HCT116 (cell line): Measurements from ENCODE around the gene DYRK2. TPM values are rescaled to one million over a fixed set of nuclear protein-coding genes. Genes with fewer than 3 reads are reported as not detected.

Experiments used
- ATAC-seq: fragments of 200-7000 bp; cut with Tn5 transposase; 2 replicates; pipeline ENCODE4 v1.9.1; 2020; ENCODE audit warnings: mild to moderate bottlenecking, moderate library complexity
- BruUV-seq: library from RNA; stranded (reverse); fragments of 400-500 nt; replicated peaks from 2 replicates; lab custom pipeline; 2021; lab: Mats Ljungman, UMichigan
- CTCF ChIA-PET: fragments of 300-600 bp; sonication (Branson Sonifier 250); formaldehyde crosslinking; loops from one replicate; lab custom pipeline; 2021; ENCODE audit warnings: antibody characterized with exemption; lab: Charles Lee
- POLR2A ChIA-PET: fragments of 300-600, 350-600 bp; sonication (Branson Sonifier 250); formaldehyde crosslinking; loops from one replicate; lab custom pipeline; 2021; ENCODE audit warnings: antibody characterized with exemption; lab: Charles Lee
- RAD21 ChIA-PET, 2 experiments: fragments of 300-600 bp; sonication (Branson Sonifier 250); formaldehyde crosslinking; loops; one replicate each; lab custom pipeline; 2023; ENCODE audit warnings: low total read pairs in 2 of 2; ENCODE audit not compliant: uncharacterized antibody in 2 of 2, unreplicated experiment in 2 of 2, low non-redundant PET in 1 of 2; lab: Charles Lee
- DNase-seq: peaks from one replicate; pipeline ENCODE4 v3.0.0-alpha.2; 2010; ENCODE audit warnings: low read depth, low spot score
- H2AFZ ChIP-seq: fragments of 200-600 bp; shearing (Covaris generic), sonication (generic); 2 replicates; pipeline ENCODE4 v1.6.1; 2017; ENCODE audit warnings: low read depth, mixed run types, mixed read lengths, antibody characterized with exemption, low read length; ENCODE audit not compliant: poor library complexity, severe bottlenecking
- H3K27ac ChIP-seq: 2 replicates; pipeline ENCODE4 v1.5.1; 2012; ENCODE audit warnings: low read depth, low read length
- H3K27me3 ChIP-seq: fragments of 200-600 bp; sonication (generic); 2 replicates; pipeline ENCODE4 v1.6.1; 2016; ENCODE audit warnings: mixed run types, low read length, mixed read lengths; ENCODE audit not compliant: insufficient read depth
- H3K36me3 ChIP-seq, 2 experiments: fragments of 200-500 bp in 1 of 2; fragments of 200-600 bp in 1 of 2; sonication (Bioruptor generic) in 1 of 2; sonication (generic) in 1 of 2; 2 replicates each; pipeline versions ENCODE4 v1.5.1 to v1.6.1; 2014 to 2016; ENCODE audit warnings: low read length in 2 of 2, inconsistent platforms in 1 of 2, mixed read lengths in 1 of 2, mixed run types in 1 of 2; ENCODE audit not compliant: insufficient read depth in 2 of 2, control insufficient read depth in 1 of 2
- H3K4me1 ChIP-seq, 2 experiments: fragments of 200-600 bp in 1 of 2; sonication (generic) in 1 of 2; 2 replicates each; pipeline versions ENCODE4 v1.5.1 to v1.6.1; 2012 to 2017; ENCODE audit warnings: low read length in 2 of 2, inconsistent platforms in 1 of 2, mild to moderate bottlenecking in 1 of 2, mixed read lengths in 1 of 2, mixed run types in 1 of 2, moderate library complexity in 1 of 2; ENCODE audit not compliant: insufficient read depth in 2 of 2, control insufficient read depth in 1 of 2
- H3K4me2 ChIP-seq: fragments of 200-600 bp; sonication (generic); 2 replicates; pipeline ENCODE4 v1.6.1; 2017; ENCODE audit warnings: mixed run types, low read length, mixed read lengths
- H3K4me3 ChIP-seq, 2 experiments: fragments of 200-600 bp in 1 of 2; sonication (generic) in 1 of 2; replicated peaks in 1 of 2; 2 replicates each; pipeline ENCODE4 v1.5.1; 2011 to 2016; ENCODE audit warnings: low read length in 2 of 2, control low read depth in 1 of 2, low read depth in 1 of 2, mild to moderate bottlenecking in 1 of 2, mixed read lengths in 1 of 2, mixed run types in 1 of 2
- H3K79me2 ChIP-seq: fragments of 200-600 bp; sonication (generic); 2 replicates; pipeline ENCODE4 v1.6.1; 2017; ENCODE audit warnings: mild to moderate bottlenecking, mixed run types, low read length, moderate library complexity, mixed read lengths; ENCODE audit not compliant: insufficient read depth
- H3K9ac ChIP-seq: fragments of 200-600 bp; sonication (generic); 2 replicates; pipeline ENCODE4 v1.6.1; 2016; ENCODE audit warnings: low read length, mixed read lengths
- H3K9me2 ChIP-seq: fragments of 200-600 bp; sonication (generic), shearing (Covaris generic); 2 replicates; pipeline ENCODE4 v1.6.1; 2017; ENCODE audit warnings: mixed run types, mild to moderate bottlenecking, moderate library complexity; ENCODE audit not compliant: insufficient read depth
- H3K9me3 ChIP-seq, 2 experiments: fragments of 200-500 bp in 1 of 2; fragments of 200-600 bp in 1 of 2; sonication (Bioruptor generic) in 1 of 2; sonication (generic) in 1 of 2; 2 replicates each; pipeline ENCODE4 v1.6.1; 2014 to 2017; ENCODE audit warnings: low read length in 2 of 2, mixed read lengths in 2 of 2, inconsistent platforms in 1 of 2, low read depth in 1 of 2, mild to moderate bottlenecking in 1 of 2, mixed run types in 1 of 2, moderate library complexity in 1 of 2; ENCODE audit not compliant: control insufficient read depth in 1 of 2, insufficient read depth in 1 of 2
- H4K20me1 ChIP-seq: fragments of 200-600 bp; sonication (generic), shearing (Covaris generic); 2 replicates; pipeline ENCODE4 v1.6.1; 2017; ENCODE audit warnings: mixed run types, mild to moderate bottlenecking, moderate library complexity; ENCODE audit not compliant: insufficient read depth
- CBX3 ChIP-seq: IDR thresholded peaks from 2 replicates; pipeline ENCODE4 v1.6.1; 2012; ENCODE audit warnings: low read depth
- CEBPB ChIP-seq: IDR thresholded peaks from 2 replicates; pipeline ENCODE4 v1.6.1; 2012; ENCODE audit warnings: low read depth
- EGR1 ChIP-seq: IDR thresholded peaks from 2 replicates; pipeline ENCODE4 v1.6.1; 2012; ENCODE audit warnings: low read depth
- EZH2 ChIP-seq: fragments of 200-600 bp; sonication (generic); IDR thresholded peaks from 2 replicates; pipeline ENCODE4 v1.6.1; 2017; ENCODE audit warnings: antibody characterized with exemption, mixed run types
- FOSL1 ChIP-seq: IDR thresholded peaks from 2 replicates; pipeline ENCODE4 v1.6.1; 2012; ENCODE audit warnings: low read depth
- POLR2A ChIP-seq: IDR thresholded peaks from 2 replicates; pipeline ENCODE4 v1.7.0; 2011; ENCODE audit warnings: borderline replicate concordance; ENCODE audit not compliant: insufficient read depth, insufficient read length; ENCODE audit errors: extremely low read depth
- POLR2AphosphoS5 ChIP-seq: IDR thresholded peaks from 2 replicates; pipeline ENCODE4 v1.6.1; 2011; ENCODE audit warnings: mild to moderate bottlenecking, low read depth, low read length, moderate library complexity
- RAD21 ChIP-seq: IDR thresholded peaks from 2 replicates; pipeline ENCODE4 v1.6.1; 2012; ENCODE audit warnings: low read depth, mild to moderate bottlenecking
- SIN3A ChIP-seq: IDR thresholded peaks from 2 replicates; pipeline ENCODE4 v1.6.1; 2012; ENCODE audit warnings: low read depth
- SP1 ChIP-seq: IDR thresholded peaks from 2 replicates; pipeline ENCODE4 v1.6.1; 2012; ENCODE audit warnings: low read depth
- SRF ChIP-seq: IDR thresholded peaks from 2 replicates; pipeline ENCODE4 v1.6.1; 2012; ENCODE audit warnings: low read depth
- TCF7L2 ChIP-seq: IDR thresholded peaks from 2 replicates; pipeline ENCODE4 v1.7.0; 2011; ENCODE audit warnings: borderline replicate concordance, inconsistent platforms; ENCODE audit not compliant: insufficient read depth, insufficient read length; ENCODE audit errors: extremely low read depth
- ZFX ChIP-seq: fragments of 450-650 bp; IDR thresholded peaks from 2 replicates; pipeline ENCODE4 v1.6.1; 2017
- ZNF274 ChIP-seq: fragments of 200-500 bp; sonication (Bioruptor generic); IDR thresholded peaks from 2 replicates; pipeline ENCODE4 v1.6.1; 2014; ENCODE audit warnings: mild to moderate bottlenecking, low read depth, low read length, inconsistent platforms
- intact Hi-C: fragments of 100-400 bp; cut with micrococcal nuclease; formaldehyde crosslinking; loops from 2 replicates; pipeline ENCODE4 v1.10.0; 2022
- total RNA-seq: library from RNA; stranded (reverse); gene quantifications from one replicate; pipeline ENCODE4 v1.2.1, GENCODE V29; 2021; ENCODE audit not compliant: unreplicated experiment
- TF ChIP-seq, protein P1 (sequence below), 3 experiments: fragments of 200-600 bp in 1 of 3; sonication (generic) in 1 of 3; IDR thresholded peaks in 2 of 3; conservative IDR thresholded peaks in 1 of 3; 2 replicates each; pipeline ENCODE4 v1.5.1; 2012 to 2017; ENCODE audit warnings: low read depth in 2 of 3, low read length in 2 of 3, antibody characterized with exemption in 1 of 3, borderline replicate concordance in 1 of 3, control low read depth in 1 of 3, mild to moderate bottlenecking in 1 of 3, mixed read lengths in 1 of 3, mixed run types in 1 of 3, moderate library complexity in 1 of 3; ENCODE audit not compliant: insufficient read depth in 1 of 3
- TF ChIP-seq, protein P2 (sequence below): IDR thresholded peaks from 2 replicates; pipeline ENCODE4 v1.6.1; 2012; ENCODE audit warnings: low read depth
- TF ChIP-seq, protein P3 (sequence below): IDR thresholded peaks from 2 replicates; pipeline ENCODE4 v1.6.1; 2012
- TF ChIP-seq, protein P4 (sequence below): IDR thresholded peaks from 2 replicates; pipeline ENCODE4 v1.6.1; 2012
- TF ChIP-seq, protein P5 (sequence below): IDR thresholded peaks from 2 replicates; pipeline ENCODE4 v1.6.1; 2011; ENCODE audit warnings: mild to moderate bottlenecking, low read length, moderate library complexity; ENCODE audit not compliant: insufficient replicate concordance; ENCODE audit errors: extremely low read depth

The DYRK2 gene
- total RNA-seq, 1 experiment from 2014 or later: 28.7 TPM

DNA sequence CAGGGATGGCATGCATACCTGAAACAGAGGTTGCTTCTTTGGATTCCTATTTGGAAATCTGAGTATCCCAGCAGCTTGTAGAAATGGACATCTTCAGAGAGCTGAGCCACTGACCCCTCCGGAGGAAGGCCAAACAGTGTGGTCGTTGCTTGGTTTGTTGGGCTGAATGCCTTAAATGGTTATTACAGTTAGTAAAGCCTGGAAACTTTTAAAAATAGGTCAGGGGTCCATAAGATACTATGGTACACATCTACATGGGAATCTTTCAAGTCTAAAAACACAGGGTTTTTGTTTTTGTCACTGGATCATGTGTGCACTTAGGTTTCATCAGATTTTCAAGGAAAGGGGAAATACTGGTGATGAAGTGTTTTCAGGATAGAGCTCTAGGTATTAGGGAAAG, 7.7 kb downstream of the DYRK2 start:
- no peak overlapping the region for H2AFZ ChIP-seq
- ChIA-PET CTCF (no interaction called here), POLR2A (no interaction called here), RAD21 (no interaction called here)
- H3K79me2 ChIP-seq: peaks cover 97% of the 10 kb centered on the region
- H3K4me3 ChIP-seq: no peak overlapping the region
- H3K4me2 ChIP-seq: no peak overlapping the region
- no peak overlapping the region for H3K9ac ChIP-seq
- no peak overlapping the region for H3K27ac ChIP-seq
- ATAC-seq (no peak), DNase-seq (no peak)
- intact Hi-C loops: no loop called here
- H3K27me3 ChIP-seq: no peaks in the 10 kb centered on the region
- H3K36me3 ChIP-seq: peaks cover 10 to 21% of the 10 kb centered on the region in 2 experiments; a peak in 2 of 4 replicates
- TF ChIP-seq POLR2AphosphoS5: no peak
- no peak for TF ChIP-seq SRF
- TF ChIP-seq ZNF274: no peak
- no peak for TF ChIP-seq FOSL1
- TF ChIP-seq EGR1: no peak
- TF ChIP-seq CBX3: no peak
- no peak for TF ChIP-seq TCF7L2
- TF ChIP-seq, protein P1, sequence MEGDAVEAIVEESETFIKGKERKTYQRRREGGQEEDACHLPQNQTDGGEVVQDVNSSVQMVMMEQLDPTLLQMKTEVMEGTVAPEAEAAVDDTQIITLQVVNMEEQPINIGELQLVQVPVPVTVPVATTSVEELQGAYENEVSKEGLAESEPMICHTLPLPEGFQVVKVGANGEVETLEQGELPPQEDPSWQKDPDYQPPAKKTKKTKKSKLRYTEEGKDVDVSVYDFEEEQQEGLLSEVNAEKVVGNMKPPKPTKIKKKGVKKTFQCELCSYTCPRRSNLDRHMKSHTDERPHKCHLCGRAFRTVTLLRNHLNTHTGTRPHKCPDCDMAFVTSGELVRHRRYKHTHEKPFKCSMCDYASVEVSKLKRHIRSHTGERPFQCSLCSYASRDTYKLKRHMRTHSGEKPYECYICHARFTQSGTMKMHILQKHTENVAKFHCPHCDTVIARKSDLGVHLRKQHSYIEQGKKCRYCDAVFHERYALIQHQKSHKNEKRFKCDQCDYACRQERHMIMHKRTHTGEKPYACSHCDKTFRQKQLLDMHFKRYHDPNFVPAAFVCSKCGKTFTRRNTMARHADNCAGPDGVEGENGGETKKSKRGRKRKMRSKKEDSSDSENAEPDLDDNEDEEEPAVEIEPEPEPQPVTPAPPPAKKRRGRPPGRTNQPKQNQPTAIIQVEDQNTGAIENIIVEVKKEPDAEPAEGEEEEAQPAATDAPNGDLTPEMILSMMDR (IDR thresholded peaks at IDR 0.05 in 2 of 3, conservative IDR thresholded peaks at IDR 0.05 in 1 of 3; ENCODE audit: borderline replicate concordance in 1 of 3, insufficient read depth in 1 of 3, low read depth in 2 of 3, low read length in 2 of 3): no peak
- TF ChIP-seq, protein P2, sequence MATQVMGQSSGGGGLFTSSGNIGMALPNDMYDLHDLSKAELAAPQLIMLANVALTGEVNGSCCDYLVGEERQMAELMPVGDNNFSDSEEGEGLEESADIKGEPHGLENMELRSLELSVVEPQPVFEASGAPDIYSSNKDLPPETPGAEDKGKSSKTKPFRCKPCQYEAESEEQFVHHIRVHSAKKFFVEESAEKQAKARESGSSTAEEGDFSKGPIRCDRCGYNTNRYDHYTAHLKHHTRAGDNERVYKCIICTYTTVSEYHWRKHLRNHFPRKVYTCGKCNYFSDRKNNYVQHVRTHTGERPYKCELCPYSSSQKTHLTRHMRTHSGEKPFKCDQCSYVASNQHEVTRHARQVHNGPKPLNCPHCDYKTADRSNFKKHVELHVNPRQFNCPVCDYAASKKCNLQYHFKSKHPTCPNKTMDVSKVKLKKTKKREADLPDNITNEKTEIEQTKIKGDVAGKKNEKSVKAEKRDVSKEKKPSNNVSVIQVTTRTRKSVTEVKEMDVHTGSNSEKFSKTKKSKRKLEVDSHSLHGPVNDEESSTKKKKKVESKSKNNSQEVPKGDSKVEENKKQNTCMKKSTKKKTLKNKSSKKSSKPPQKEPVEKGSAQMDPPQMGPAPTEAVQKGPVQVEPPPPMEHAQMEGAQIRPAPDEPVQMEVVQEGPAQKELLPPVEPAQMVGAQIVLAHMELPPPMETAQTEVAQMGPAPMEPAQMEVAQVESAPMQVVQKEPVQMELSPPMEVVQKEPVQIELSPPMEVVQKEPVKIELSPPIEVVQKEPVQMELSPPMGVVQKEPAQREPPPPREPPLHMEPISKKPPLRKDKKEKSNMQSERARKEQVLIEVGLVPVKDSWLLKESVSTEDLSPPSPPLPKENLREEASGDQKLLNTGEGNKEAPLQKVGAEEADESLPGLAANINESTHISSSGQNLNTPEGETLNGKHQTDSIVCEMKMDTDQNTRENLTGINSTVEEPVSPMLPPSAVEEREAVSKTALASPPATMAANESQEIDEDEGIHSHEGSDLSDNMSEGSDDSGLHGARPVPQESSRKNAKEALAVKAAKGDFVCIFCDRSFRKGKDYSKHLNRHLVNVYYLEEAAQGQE: no peak
- TF ChIP-seq, protein P3, sequence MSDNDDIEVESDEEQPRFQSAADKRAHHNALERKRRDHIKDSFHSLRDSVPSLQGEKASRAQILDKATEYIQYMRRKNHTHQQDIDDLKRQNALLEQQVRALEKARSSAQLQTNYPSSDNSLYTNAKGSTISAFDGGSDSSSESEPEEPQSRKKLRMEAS: no peak
- TF ChIP-seq, protein P4, sequence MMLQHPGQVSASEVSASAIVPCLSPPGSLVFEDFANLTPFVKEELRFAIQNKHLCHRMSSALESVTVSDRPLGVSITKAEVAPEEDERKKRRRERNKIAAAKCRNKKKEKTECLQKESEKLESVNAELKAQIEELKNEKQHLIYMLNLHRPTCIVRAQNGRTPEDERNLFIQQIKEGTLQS: no peak
- no peak for TF ChIP-seq CEBPB
- TF ChIP-seq SIN3A: no peak
- TF ChIP-seq POLR2A: no peak
- TF ChIP-seq SP1: no peak
- TF ChIP-seq RAD21: no peak
- no peak for TF ChIP-seq EZH2
- TF ChIP-seq, protein P5, sequence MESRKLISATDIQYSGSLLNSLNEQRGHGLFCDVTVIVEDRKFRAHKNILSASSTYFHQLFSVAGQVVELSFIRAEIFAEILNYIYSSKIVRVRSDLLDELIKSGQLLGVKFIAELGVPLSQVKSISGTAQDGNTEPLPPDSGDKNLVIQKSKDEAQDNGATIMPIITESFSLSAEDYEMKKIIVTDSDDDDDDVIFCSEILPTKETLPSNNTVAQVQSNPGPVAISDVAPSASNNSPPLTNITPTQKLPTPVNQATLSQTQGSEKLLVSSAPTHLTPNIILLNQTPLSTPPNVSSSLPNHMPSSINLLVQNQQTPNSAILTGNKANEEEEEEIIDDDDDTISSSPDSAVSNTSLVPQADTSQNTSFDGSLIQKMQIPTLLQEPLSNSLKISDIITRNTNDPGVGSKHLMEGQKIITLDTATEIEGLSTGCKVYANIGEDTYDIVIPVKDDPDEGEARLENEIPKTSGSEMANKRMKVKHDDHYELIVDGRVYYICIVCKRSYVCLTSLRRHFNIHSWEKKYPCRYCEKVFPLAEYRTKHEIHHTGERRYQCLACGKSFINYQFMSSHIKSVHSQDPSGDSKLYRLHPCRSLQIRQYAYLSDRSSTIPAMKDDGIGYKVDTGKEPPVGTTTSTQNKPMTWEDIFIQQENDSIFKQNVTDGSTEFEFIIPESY: no peak
- no peak for TF ChIP-seq ZFX
- H3K9me3 ChIP-seq: no peaks in the 10 kb centered on the region
- peaks cover 0 to under 1% of the 10 kb centered on the region in 2 experiments; a peak in 1 of 4 replicates for H3K4me1 ChIP-seq
- no TSS peak for BruUV-seq
- H4K20me1 ChIP-seq: peaks cover 4% of the 10 kb centered on the region; the same call in 1 of the 2 replicates
- H3K9me2 ChIP-seq: no peaks in the 10 kb centered on the region
